ENCODE data around the gene MAGED1.
"Not testable (repeated sequence)": the region's sequence is repeated elsewhere in the genome, so short reads cannot be mapped to it uniquely, and the experiment has no call there.

MAGED1 gene

DNA sequence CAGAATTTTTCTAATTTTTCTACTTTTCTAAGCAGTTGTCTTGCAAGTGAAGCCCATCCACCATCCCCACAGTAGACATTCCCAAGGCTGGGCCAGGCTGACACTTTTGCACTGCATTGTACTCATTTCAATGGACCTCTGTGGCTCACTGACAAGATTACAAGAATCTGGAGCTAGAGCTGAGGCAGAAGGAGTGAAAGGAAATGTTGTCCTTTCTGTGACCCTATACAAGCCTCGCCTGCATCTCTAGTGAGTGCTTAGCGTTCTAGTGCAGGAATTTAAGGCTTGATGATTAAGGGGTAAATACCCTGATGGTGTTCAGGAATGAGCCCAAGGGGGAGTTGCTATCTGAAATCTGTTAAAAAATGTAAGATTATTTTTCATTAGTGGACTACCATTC lies 6.3 kb downstream of the MAGED1 start:
- Histone ChIP-seq H3K36me3 (ENCODE audit: control insufficient read depth, insufficient read depth, low read length) (peaks cover 93% of the 10 kb centered on the region), H3K4me1 (ENCODE audit: control insufficient read depth, insufficient read depth, low read length) (peaks cover 7% of the 10 kb centered on the region; the same call in 1 of the 2 replicates), H3K4me3 (ENCODE audit: low read depth, low read length) (no peak overlapping the region), H3K9ac (ENCODE audit: low read length) (no peak overlapping the region), H3K9me3 (ENCODE audit: control insufficient read depth, insufficient read depth, low read depth, low read length) (no peaks in the 10 kb centered on the region; the same call in 1 of the 2 replicates), H3K27me3 (ENCODE audit: control insufficient read depth, insufficient read depth, low read length) (no peaks in the 10 kb centered on the region), H3K27ac (ENCODE audit: low read depth, low read length) (no peak overlapping the region)

DNA sequence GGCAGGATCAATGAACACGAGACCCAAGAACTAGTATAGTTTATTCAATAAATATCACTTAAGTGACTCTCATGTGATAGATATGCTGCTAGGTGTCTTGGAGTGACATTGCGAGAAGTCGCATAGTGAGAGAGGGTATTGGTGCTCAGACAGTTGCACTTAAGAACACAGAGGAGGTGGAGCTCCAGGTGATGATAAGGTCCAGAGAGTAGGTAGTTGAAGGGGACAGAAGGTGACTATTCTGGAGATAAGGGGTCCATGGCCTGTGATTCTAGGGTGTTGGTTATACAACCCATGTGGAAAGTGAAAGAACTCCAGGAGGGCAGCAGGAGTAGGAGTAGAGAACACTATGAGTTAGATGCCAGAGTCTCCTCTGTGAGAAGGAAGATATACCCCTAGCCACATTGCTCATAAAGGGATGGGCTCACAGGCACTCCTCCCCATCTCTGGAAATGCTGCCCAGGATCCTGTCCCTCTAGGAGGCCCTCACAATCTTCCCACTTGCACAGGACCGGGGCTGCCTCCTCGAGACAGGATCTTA lies 9.2 kb downstream of the MAGED1 start:
- Histone ChIP-seq H3K27me3 (ENCODE audit: control insufficient read depth, insufficient read depth, low read length) (no peaks in the 10 kb centered on the region), H3K9me3 (ENCODE audit: control insufficient read depth, insufficient read depth, low read depth, low read length) (no peaks in the 10 kb centered on the region; the same call in 1 of the 2 replicates), H3K9ac (ENCODE audit: low read length) (no peak overlapping the region), H3K4me3 (ENCODE audit: low read depth, low read length) (no peak overlapping the region), H3K27ac (ENCODE audit: low read depth, low read length) (no peak overlapping the region), H3K36me3 (ENCODE audit: control insufficient read depth, insufficient read depth, low read length) (peaks cover 66% of the 10 kb centered on the region), H3K4me1 (ENCODE audit: control insufficient read depth, insufficient read depth, low read length) (no peaks in the 10 kb centered on the region)

DNA sequence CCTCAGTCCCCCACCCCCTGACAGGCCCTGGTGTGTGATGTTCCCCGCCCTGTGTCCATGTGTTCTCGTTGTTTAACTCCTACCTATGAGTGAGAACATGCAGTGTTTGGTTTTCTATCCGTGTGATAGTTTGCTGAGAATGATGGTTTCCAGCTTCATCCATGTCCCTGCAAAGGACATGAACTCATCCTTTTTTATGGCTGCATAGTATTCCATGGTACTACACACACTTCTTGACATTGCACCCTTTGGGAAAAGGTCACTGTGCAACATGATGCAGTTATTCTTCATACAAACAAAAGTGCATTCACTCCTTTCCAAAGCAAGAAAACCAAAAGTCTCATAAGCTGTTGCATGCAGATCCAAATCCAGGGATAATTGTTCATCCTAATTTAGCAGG lies 11.7 kb downstream of the MAGED1 start:
- not testable (repeated sequence) for H3K27ac ChIP-seq (ENCODE audit: low read depth, low read length); H3K9me3 ChIP-seq (ENCODE audit: control insufficient read depth, insufficient read depth, low read depth, low read length); H3K4me3 ChIP-seq (ENCODE audit: low read depth, low read length); H3K27me3 ChIP-seq (ENCODE audit: control insufficient read depth, insufficient read depth, low read length); H3K9ac ChIP-seq (ENCODE audit: low read length); H3K4me1 ChIP-seq (ENCODE audit: control insufficient read depth, insufficient read depth, low read length)
- peaks cover 40% of the 10 kb centered on the region for H3K36me3 ChIP-seq (ENCODE audit: control insufficient read depth, insufficient read depth, low read length)

DNA sequence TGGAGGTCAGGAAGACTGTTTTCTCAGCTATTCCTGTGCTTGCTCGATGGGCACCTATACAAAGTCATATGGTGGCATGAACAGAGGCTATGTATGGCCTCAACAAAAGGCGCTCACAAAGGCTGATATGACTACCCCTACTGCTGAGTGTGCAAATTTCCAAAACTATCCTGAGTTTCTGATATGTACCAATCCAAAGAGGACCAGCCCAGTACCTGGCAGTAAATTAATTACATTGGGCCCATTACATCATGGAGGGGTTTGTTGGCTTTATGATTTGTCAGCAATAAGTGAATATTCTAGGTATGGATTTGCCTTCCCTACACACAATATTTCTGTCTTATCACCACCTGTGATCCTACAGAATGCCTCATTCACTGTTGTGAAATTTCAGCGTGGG lies 12.3 kb downstream of the MAGED1 start:
- Histone ChIP-seq H3K27ac (ENCODE audit: low read depth, low read length) (no peak overlapping the region), H3K9me3 (ENCODE audit: control insufficient read depth, insufficient read depth, low read depth, low read length) (no peaks in the 10 kb centered on the region; the same call in 1 of the 2 replicates), H3K27me3 (ENCODE audit: control insufficient read depth, insufficient read depth, low read length) (no peaks in the 10 kb centered on the region), H3K36me3 (ENCODE audit: control insufficient read depth, insufficient read depth, low read length) (peaks cover 34% of the 10 kb centered on the region), H3K9ac (ENCODE audit: low read length) (no peak overlapping the region), H3K4me3 (ENCODE audit: low read depth, low read length) (no peak overlapping the region), H3K4me1 (ENCODE audit: control insufficient read depth, insufficient read depth, low read length) (no peaks in the 10 kb centered on the region)

DNA sequence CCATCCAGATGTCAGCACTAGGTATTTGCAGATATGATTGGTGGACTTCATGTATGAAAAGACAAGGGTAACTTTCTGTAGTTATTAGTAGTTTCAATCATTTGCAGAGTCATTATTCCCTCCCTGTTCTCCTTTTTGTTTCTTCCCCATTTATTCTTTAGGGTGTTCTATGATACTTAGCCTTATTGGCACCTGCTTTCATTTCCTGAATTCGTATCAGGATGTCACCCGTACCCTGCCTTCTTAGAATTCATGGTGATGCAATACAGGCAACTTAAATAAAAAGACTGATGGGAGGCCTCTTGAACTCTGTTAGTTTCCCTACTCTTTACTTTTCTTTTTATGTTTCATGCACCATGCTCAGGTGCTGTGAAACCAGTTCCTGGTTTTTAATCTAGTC lies 24.2 kb downstream of the MAGED1 start:
- Histone ChIP-seq H3K4me3 (ENCODE audit: low read depth, low read length) (no peak overlapping the region), H3K27ac (ENCODE audit: low read depth, low read length) (no peak overlapping the region), H3K9me3 (ENCODE audit: control insufficient read depth, insufficient read depth, low read depth, low read length) (no peaks in the 10 kb centered on the region; the same call in none of the 2 replicates), H3K9ac (ENCODE audit: low read length) (no peak overlapping the region), H3K36me3 (ENCODE audit: control insufficient read depth, insufficient read depth, low read length) (no peaks in the 10 kb centered on the region), H3K27me3 (ENCODE audit: control insufficient read depth, insufficient read depth, low read length) (peaks cover 5% of the 10 kb centered on the region), H3K4me1 (ENCODE audit: control insufficient read depth, insufficient read depth, low read length) (no peaks in the 10 kb centered on the region)

DNA sequence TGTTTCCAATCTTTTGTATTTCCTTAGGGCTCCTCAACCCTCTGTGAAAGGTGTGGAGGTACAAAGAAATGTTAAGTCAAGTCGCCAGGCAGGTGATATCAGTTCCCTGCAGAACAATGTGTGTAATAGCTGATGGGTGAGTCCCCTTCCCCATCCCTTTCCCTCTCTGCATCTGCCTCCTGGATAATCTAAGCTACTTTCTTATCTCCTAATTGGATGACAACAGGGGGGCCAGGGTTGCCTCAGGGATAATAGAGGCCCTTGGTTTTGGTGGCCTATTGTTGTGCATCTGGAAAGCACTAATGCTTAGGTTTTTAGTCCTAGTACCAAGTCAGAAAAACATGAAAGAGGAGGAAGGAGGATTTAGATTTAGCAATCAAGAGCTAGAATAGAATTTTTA lies 29.1 kb downstream of the MAGED1 start:
- H3K27me3 ChIP-seq (ENCODE audit: control insufficient read depth, insufficient read depth, low read length), result peaks cover 15% of the 10 kb centered on the region
- H3K36me3 ChIP-seq (ENCODE audit: control insufficient read depth, insufficient read depth, low read length), result no peaks in the 10 kb centered on the region
- no peak overlapping the region for H3K27ac ChIP-seq (ENCODE audit: low read depth, low read length)
- H3K9ac ChIP-seq (ENCODE audit: low read length), result no peak overlapping the region
- peaks cover 4% of the 10 kb centered on the region; the same call in 1 of the 2 replicates for H3K9me3 ChIP-seq (ENCODE audit: control insufficient read depth, insufficient read depth, low read depth, low read length)
- no peaks in the 10 kb centered on the region for H3K4me1 ChIP-seq (ENCODE audit: control insufficient read depth, insufficient read depth, low read length)
- H3K4me3 ChIP-seq (ENCODE audit: low read depth, low read length), result no peak overlapping the region

DNA sequence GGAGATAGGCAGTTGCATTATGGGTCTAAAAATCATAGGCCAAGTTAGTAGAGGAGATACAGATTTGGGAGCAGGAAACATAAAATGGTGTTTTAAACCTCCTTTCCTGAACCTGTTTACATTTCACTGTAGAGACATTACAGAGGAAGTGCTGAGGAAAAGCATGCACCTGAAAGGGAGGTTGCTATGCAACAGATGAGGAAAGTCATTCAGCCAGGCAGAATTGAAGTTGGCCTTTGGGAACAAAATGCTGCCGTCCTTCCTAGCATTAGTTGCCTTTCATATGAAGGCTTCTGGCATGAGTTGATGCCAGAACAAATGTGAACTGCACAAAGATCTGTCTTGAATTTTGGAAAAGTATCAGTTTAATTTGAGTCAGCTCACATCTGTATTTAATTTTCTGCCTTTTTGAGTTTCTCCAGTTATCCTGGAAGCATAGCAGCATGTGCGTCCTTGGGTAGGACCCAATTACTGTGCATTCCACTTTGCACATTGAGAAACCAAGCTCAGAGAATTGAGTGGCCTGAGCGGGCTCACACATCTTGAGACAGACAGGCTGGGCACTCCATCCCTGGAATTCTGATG lies 38.2 kb downstream of the MAGED1 start:
- H3K36me3 ChIP-seq (ENCODE audit: control insufficient read depth, insufficient read depth, low read length), result no peaks in the 10 kb centered on the region
- H3K9ac ChIP-seq (ENCODE audit: low read length), result no peak overlapping the region
- H3K27ac ChIP-seq (ENCODE audit: low read depth, low read length), result no peak overlapping the region
- H3K9me3 ChIP-seq (ENCODE audit: control insufficient read depth, insufficient read depth, low read depth, low read length), result peaks cover 7% of the 10 kb centered on the region; the same call in 1 of the 2 replicates
- peaks cover 2% of the 10 kb centered on the region; the same call in 1 of the 2 replicates for H3K27me3 ChIP-seq (ENCODE audit: control insufficient read depth, insufficient read depth, low read length)
- no peaks in the 10 kb centered on the region for H3K4me1 ChIP-seq (ENCODE audit: control insufficient read depth, insufficient read depth, low read length)
- no peak overlapping the region for H3K4me3 ChIP-seq (ENCODE audit: low read depth, low read length)

All from HUES6 (cell line).